Measurements from ENCODE around the gene UQCC2. TPM values are rescaled to one million over a fixed set of nuclear protein-coding genes. Genes with fewer than 3 reads are reported as not detected.

Gene UQCC2
- total RNA-seq, 1 experiment from 2014 or later, result 48.9 TPM

- no peaks in the 10 kb centered on the region for H3K9me2 ChIP-seq (replicated peaks; ENCODE audit: insufficient read depth, low read length)
- H2AFZ ChIP-seq (ENCODE audit: low read length), result no peak overlapping the region
- H3K36me3 ChIP-seq (ENCODE audit: insufficient read depth, low read length), result no peaks in the 10 kb centered on the region
- H3K27me3 ChIP-seq (ENCODE audit: low read length), result no peaks in the 10 kb centered on the region
- H3K79me2 ChIP-seq (ENCODE audit: low read length), result no peaks in the 10 kb centered on the region
- no peaks in the 10 kb centered on the region for H3K4me1 ChIP-seq (ENCODE audit: low read length)
- H3K27ac ChIP-seq (ENCODE audit: low read length), result no peak overlapping the region
- no peaks in the 10 kb centered on the region for H4K20me1 ChIP-seq (ENCODE audit: insufficient read depth, low read depth, low read length)
- no peak overlapping the region for H3K4me3 ChIP-seq (ENCODE audit: low read length)
- no peak overlapping the region for H3K9ac ChIP-seq (ENCODE audit: low read length)
- H3K9me3 ChIP-seq (ENCODE audit: low read length), result no peaks in the 10 kb centered on the region
- DNase-seq, result peak; percentile 43
- no peak overlapping the region for H3K4me2 ChIP-seq (ENCODE audit: low read depth, low read length, poor library complexity, severe bottlenecking)
Measured at GRCh38 chr6:33665957-33666356, 45.5 kb downstream of the UQCC2 start.

- H3K9me2 ChIP-seq (replicated peaks; ENCODE audit: insufficient read depth, low read length), result no peaks in the 10 kb centered on the region
- H3K9ac ChIP-seq (ENCODE audit: low read length), result no peak overlapping the region
- H3K27ac ChIP-seq (ENCODE audit: low read length), result no peak overlapping the region
- H3K36me3 ChIP-seq (ENCODE audit: insufficient read depth, low read length), result no peaks in the 10 kb centered on the region
- no peak for DNase-seq
- no peak overlapping the region for H3K4me3 ChIP-seq (ENCODE audit: low read length)
- H4K20me1 ChIP-seq (ENCODE audit: insufficient read depth, low read depth, low read length), result no peaks in the 10 kb centered on the region
- no peaks in the 10 kb centered on the region for H3K9me3 ChIP-seq (ENCODE audit: low read length)
- H3K27me3 ChIP-seq (ENCODE audit: low read length), result no peaks in the 10 kb centered on the region
- no peaks in the 10 kb centered on the region for H3K79me2 ChIP-seq (ENCODE audit: low read length)
- no peak overlapping the region for H3K4me2 ChIP-seq (ENCODE audit: low read depth, low read length, poor library complexity, severe bottlenecking)
- H3K4me1 ChIP-seq (ENCODE audit: low read length), result no peaks in the 10 kb centered on the region
- H2AFZ ChIP-seq (ENCODE audit: low read length), result no peak overlapping the region
Measured at GRCh38 chr6:33664506-33665057, 46.9 kb downstream of the UQCC2 start.

GRCh38 chr6:33663727-33664449 lies 47.6 kb downstream of the UQCC2 start:
- Histone ChIP-seq H3K36me3 (ENCODE audit: insufficient read depth, low read length) (no peaks in the 10 kb centered on the region), H2AFZ (ENCODE audit: low read length) (no peak overlapping the region), H3K4me1 (ENCODE audit: low read length) (no peaks in the 10 kb centered on the region), H3K27ac (ENCODE audit: low read length) (no peak overlapping the region), H3K79me2 (ENCODE audit: low read length) (no peaks in the 10 kb centered on the region), H3K27me3 (ENCODE audit: low read length) (no peaks in the 10 kb centered on the region), H3K4me2 (ENCODE audit: low read depth, low read length, poor library complexity, severe bottlenecking) (no peak overlapping the region), H3K9ac (ENCODE audit: low read length) (no peak overlapping the region), H3K4me3 (ENCODE audit: low read length) (no peak overlapping the region), H4K20me1 (ENCODE audit: insufficient read depth, low read depth, low read length) (no peaks in the 10 kb centered on the region), H3K9me3 (ENCODE audit: low read length) (no peaks in the 10 kb centered on the region), H3K9me2 (replicated peaks; ENCODE audit: insufficient read depth, low read length) (no peaks in the 10 kb centered on the region)
- no peak for DNase-seq

GRCh38 chr6:33663028-33663427 lies 48.5 kb downstream of the UQCC2 start:
- DNase-seq, result no peak
- Histone ChIP-seq H3K36me3 (ENCODE audit: insufficient read depth, low read length) (no peaks in the 10 kb centered on the region), H3K79me2 (ENCODE audit: low read length) (no peaks in the 10 kb centered on the region), H3K9ac (ENCODE audit: low read length) (no peak overlapping the region), H3K4me1 (ENCODE audit: low read length) (no peaks in the 10 kb centered on the region), H3K27ac (ENCODE audit: low read length) (no peak overlapping the region), H3K4me3 (ENCODE audit: low read length) (no peak overlapping the region), H3K4me2 (ENCODE audit: low read depth, low read length, poor library complexity, severe bottlenecking) (no peak overlapping the region), H4K20me1 (ENCODE audit: insufficient read depth, low read depth, low read length) (no peaks in the 10 kb centered on the region), H3K27me3 (ENCODE audit: low read length) (no peaks in the 10 kb centered on the region), H2AFZ (ENCODE audit: low read length) (no peak overlapping the region), H3K9me2 (replicated peaks; ENCODE audit: insufficient read depth, low read length) (no peaks in the 10 kb centered on the region), H3K9me3 (ENCODE audit: low read length) (no peaks in the 10 kb centered on the region)

GRCh38 chr6:33662318-33662717 lies 49.2 kb downstream of the UQCC2 start:
- Histone ChIP-seq H3K4me2 (ENCODE audit: low read depth, low read length, poor library complexity, severe bottlenecking) (no peak overlapping the region), H3K27ac (ENCODE audit: low read length) (no peak overlapping the region), H4K20me1 (ENCODE audit: insufficient read depth, low read depth, low read length) (no peaks in the 10 kb centered on the region), H2AFZ (ENCODE audit: low read length) (no peak overlapping the region), H3K9me2 (replicated peaks; ENCODE audit: insufficient read depth, low read length) (no peaks in the 10 kb centered on the region), H3K4me1 (ENCODE audit: low read length) (no peaks in the 10 kb centered on the region), H3K27me3 (ENCODE audit: low read length) (no peaks in the 10 kb centered on the region), H3K9me3 (ENCODE audit: low read length) (no peaks in the 10 kb centered on the region), H3K79me2 (ENCODE audit: low read length) (no peaks in the 10 kb centered on the region), H3K4me3 (ENCODE audit: low read length) (no peak overlapping the region), H3K9ac (ENCODE audit: low read length) (no peak overlapping the region), H3K36me3 (ENCODE audit: insufficient read depth, low read length) (no peaks in the 10 kb centered on the region)
- no peak for DNase-seq

- Histone ChIP-seq H3K4me2 (ENCODE audit: low read depth, low read length, poor library complexity, severe bottlenecking) (no peak overlapping the region), H3K9me3 (ENCODE audit: low read length) (no peaks in the 10 kb centered on the region), H3K9me2 (replicated peaks; ENCODE audit: insufficient read depth, low read length) (no peaks in the 10 kb centered on the region), H3K36me3 (ENCODE audit: insufficient read depth, low read length) (no peaks in the 10 kb centered on the region), H3K79me2 (ENCODE audit: low read length) (no peaks in the 10 kb centered on the region), H3K27ac (ENCODE audit: low read length) (no peak overlapping the region), H3K4me1 (ENCODE audit: low read length) (no peaks in the 10 kb centered on the region), H4K20me1 (ENCODE audit: insufficient read depth, low read depth, low read length) (no peaks in the 10 kb centered on the region), H3K9ac (ENCODE audit: low read length) (no peak overlapping the region), H2AFZ (ENCODE audit: low read length) (no peak overlapping the region), H3K4me3 (ENCODE audit: low read length) (no peak overlapping the region), H3K27me3 (ENCODE audit: low read length) (no peaks in the 10 kb centered on the region)
- DNase-seq, result no peak
Measured at GRCh38 chr6:33661106-33661838, 50.2 kb downstream of the UQCC2 start.

GRCh38 chr6:33659986-33660385 lies 51.5 kb downstream of the UQCC2 start:
- H3K9me2 ChIP-seq (replicated peaks; ENCODE audit: insufficient read depth, low read length), result no peaks in the 10 kb centered on the region
- H3K9me3 ChIP-seq (ENCODE audit: low read length), result no peaks in the 10 kb centered on the region
- DNase-seq, result no peak
- no peaks in the 10 kb centered on the region for H3K79me2 ChIP-seq (ENCODE audit: low read length)
- H3K36me3 ChIP-seq (ENCODE audit: insufficient read depth, low read length), result no peaks in the 10 kb centered on the region
- no peaks in the 10 kb centered on the region for H4K20me1 ChIP-seq (ENCODE audit: insufficient read depth, low read depth, low read length)
- no peak overlapping the region for H3K9ac ChIP-seq (ENCODE audit: low read length)
- no peaks in the 10 kb centered on the region for H3K4me1 ChIP-seq (ENCODE audit: low read length)
- no peak overlapping the region for H3K27ac ChIP-seq (ENCODE audit: low read length)
- H2AFZ ChIP-seq (ENCODE audit: low read length), result no peak overlapping the region
- H3K4me3 ChIP-seq (ENCODE audit: low read length), result no peak overlapping the region
- no peak overlapping the region for H3K4me2 ChIP-seq (ENCODE audit: low read depth, low read length, poor library complexity, severe bottlenecking)
- H3K27me3 ChIP-seq (ENCODE audit: low read length), result no peaks in the 10 kb centered on the region

GRCh38 chr6:33658982-33659689 lies 52.4 kb downstream of the UQCC2 start:
- H3K9ac ChIP-seq (ENCODE audit: low read length), result no peak overlapping the region
- no peaks in the 10 kb centered on the region for H3K4me1 ChIP-seq (ENCODE audit: low read length)
- no peak for DNase-seq

More at GRCh38 chr6:33658982-33659689, 52.4 kb downstream of the UQCC2 start:
- Histone ChIP-seq H3K27me3 (ENCODE audit: low read length) (no peaks in the 10 kb centered on the region), H3K27ac (ENCODE audit: low read length) (no peak overlapping the region), H3K79me2 (ENCODE audit: low read length) (no peaks in the 10 kb centered on the region), H2AFZ (ENCODE audit: low read length) (no peak overlapping the region), H3K9me3 (ENCODE audit: low read length) (no peaks in the 10 kb centered on the region), H3K4me2 (ENCODE audit: low read depth, low read length, poor library complexity, severe bottlenecking) (no peak overlapping the region), H3K36me3 (ENCODE audit: insufficient read depth, low read length) (no peaks in the 10 kb centered on the region), H4K20me1 (ENCODE audit: insufficient read depth, low read depth, low read length) (no peaks in the 10 kb centered on the region), H3K4me3 (ENCODE audit: low read length) (no peak overlapping the region), H3K9me2 (replicated peaks; ENCODE audit: insufficient read depth, low read length) (no peaks in the 10 kb centered on the region)

Measured in Karpas-422 (cell line).